HepG2 (cell line): ENCODE measurements around the gene SOCS1. TPM values are rescaled to one million over a fixed set of nuclear protein-coding genes. Genes with fewer than 3 reads are reported as not detected.

Experiments used
- ADNP ChIP-seq: sonication (generic); formaldehyde crosslinking; IDR thresholded peaks from 2 replicates; pipeline ENCODE4 v1.4.0; 2020; ENCODE audit warnings: missing genetic modification reagents
- FOXJ3 ChIP-seq: sonication (generic); formaldehyde crosslinking; IDR thresholded peaks from 2 replicates; pipeline ENCODE4 v1.4.0; 2020; ENCODE audit warnings: missing genetic modification reagents, mild to moderate bottlenecking, borderline replicate concordance
- FOXP4 ChIP-seq: sonication (generic); formaldehyde crosslinking; IDR thresholded peaks from 2 replicates; pipeline ENCODE4 v1.4.0; 2020; ENCODE audit warnings: missing genetic modification reagents
- GABPB1 ChIP-seq: IDR thresholded peaks from 2 replicates; pipeline ENCODE4 v1.6.1; 2016; ENCODE audit warnings: mild to moderate bottlenecking, missing genetic modification reagents, moderate library complexity, missing compliant biosample characterization
- SMARCE1 ChIP-seq: fragments of 450-650 bp; IDR thresholded peaks from 2 replicates; pipeline ENCODE4 v1.6.1; 2017; ENCODE audit warnings: borderline replicate concordance
- THAP7 ChIP-seq: sonication (generic); formaldehyde crosslinking; IDR thresholded peaks from 2 replicates; pipeline ENCODE4 v1.8.1; 2023; ENCODE audit warnings: mild to moderate bottlenecking, missing genetic modification reagents
- ZFX ChIP-seq: sonication (generic); formaldehyde crosslinking; IDR thresholded peaks from 2 replicates; pipeline ENCODE4 v1.4.0; 2020; ENCODE audit warnings: mild to moderate bottlenecking, low read depth, missing genetic modification reagents, moderate library complexity
- ZNF451 ChIP-seq: sonication (generic); formaldehyde crosslinking; IDR thresholded peaks from 2 replicates; pipeline ENCODE4 v1.5.0; 2020; ENCODE audit warnings: mild to moderate bottlenecking, missing genetic modification reagents
- ZNF598 ChIP-seq: sonication (generic); formaldehyde crosslinking; IDR thresholded peaks from 2 replicates; pipeline ENCODE4 v1.5.1; 2020; ENCODE audit warnings: mild to moderate bottlenecking, missing genetic modification reagents, borderline replicate concordance
- ZNF616 ChIP-seq: sonication (generic); formaldehyde crosslinking; IDR thresholded peaks from 2 replicates; pipeline ENCODE4 v1.5.0; 2020; ENCODE audit warnings: low read depth, mild to moderate bottlenecking, missing genetic modification reagents
- ZNF749 ChIP-seq: sonication (generic); formaldehyde crosslinking; IDR thresholded peaks from 2 replicates; pipeline ENCODE4 v1.8.0; 2022; ENCODE audit warnings: mild to moderate bottlenecking, missing genetic modification reagents, moderate library complexity, borderline replicate concordance
- ZNF770 ChIP-seq: sonication (generic); formaldehyde crosslinking; IDR thresholded peaks from 2 replicates; pipeline ENCODE4 v1.5.0; 2020; ENCODE audit warnings: mild to moderate bottlenecking, missing genetic modification reagents
- ZNF777 ChIP-seq: sonication (generic); formaldehyde crosslinking; IDR thresholded peaks from 2 replicates; pipeline ENCODE4 v1.4.0; 2020; ENCODE audit warnings: missing genetic modification reagents
- polyA plus RNA-seq, 8 experiments: library from polyadenylated mRNA; depleted of rRNA in 3 of 8; stranded (reverse) in 7 of 8; unstranded in 1 of 8; fragments of >200 nt; fragmentation: Illumina TruSeq in 4 of 8; extraction: Trizol in 4 of 8; gene quantifications; 2 replicates each; pipeline versions ENCODE4 v1.2.1 to v1.2.3, GENCODE V29; 2011 to 2016; ENCODE audit warnings: low read depth in 4 of 8, missing spikeins in 1 of 8, mixed read lengths in 1 of 8; ENCODE audit not compliant: insufficient read depth in 1 of 8
- total RNA-seq, 5 experiments: library from RNA; depleted of rRNA; stranded (reverse); fragments of >200 nt; fragmentation: Illumina TruSeq; extraction: Trizol; gene quantifications; 2 replicates each; pipeline ENCODE4 v1.2.3, GENCODE V29; 2016; ENCODE audit warnings: low read depth in 1 of 5
- TF ChIP-seq, protein P1 (sequence below): sonication (generic); formaldehyde crosslinking; conservative IDR thresholded peaks from 2 replicates; pipeline ENCODE4 v1.4.0; 2020; ENCODE audit warnings: missing genetic modification reagents
- TF ChIP-seq, protein P2 (sequence below): sonication (generic); formaldehyde crosslinking; IDR thresholded peaks from 2 replicates; pipeline ENCODE4 v1.5.1; 2020; ENCODE audit warnings: missing genetic modification reagents, mild to moderate bottlenecking, borderline replicate concordance

Gene SOCS1
- total and polyA plus RNA-seq, 2 of the 13 experiments (the other 11 are each of a cell fraction or from before 2014, with no cell fraction given), result 5.3 to 6.3 TPM

DNA sequence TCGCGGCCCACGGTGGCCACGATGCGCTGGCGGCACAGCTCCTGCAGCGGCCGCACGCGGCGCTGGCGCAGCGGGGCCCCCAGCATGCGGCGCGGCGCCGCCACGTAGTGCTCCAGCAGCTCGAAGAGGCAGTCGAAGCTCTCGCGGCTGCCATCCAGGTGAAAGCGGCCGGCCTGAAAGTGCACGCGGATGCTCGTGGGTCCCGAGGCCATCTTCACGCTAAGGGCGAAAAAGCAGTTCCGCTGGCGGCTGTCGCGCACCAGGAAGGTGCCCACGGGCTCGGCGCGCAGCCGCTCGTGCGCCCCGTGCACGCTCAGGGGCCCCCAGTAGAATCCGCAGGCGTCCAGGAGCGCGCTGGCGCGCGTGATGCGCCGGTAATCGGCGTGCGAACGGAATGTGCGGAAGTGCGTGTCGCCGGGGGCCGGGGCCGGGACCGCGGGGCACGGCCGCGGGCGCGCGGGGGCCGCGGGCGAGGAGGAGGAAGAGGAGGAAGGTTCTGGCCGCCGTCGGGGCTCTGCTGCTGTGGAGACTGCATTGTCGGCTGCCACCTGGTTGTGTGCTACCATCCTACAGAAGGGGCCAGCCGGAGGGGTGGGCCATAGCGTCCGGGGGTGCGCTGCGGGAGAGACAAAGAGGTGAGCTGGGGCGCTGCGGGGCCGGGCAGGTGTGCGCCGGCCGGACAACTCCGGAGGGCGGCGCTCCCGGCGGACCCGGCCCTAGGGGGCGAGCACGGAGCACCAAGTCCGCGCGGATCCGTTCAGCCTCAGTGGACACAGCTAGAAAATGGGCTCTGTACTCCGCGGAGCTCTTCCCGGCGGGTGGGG, 879 bp downstream of the SOCS1 start (continued):
- no peak; the same call in 1 of the 2 replicates for TF ChIP-seq ZFX
- TF ChIP-seq, protein P1, sequence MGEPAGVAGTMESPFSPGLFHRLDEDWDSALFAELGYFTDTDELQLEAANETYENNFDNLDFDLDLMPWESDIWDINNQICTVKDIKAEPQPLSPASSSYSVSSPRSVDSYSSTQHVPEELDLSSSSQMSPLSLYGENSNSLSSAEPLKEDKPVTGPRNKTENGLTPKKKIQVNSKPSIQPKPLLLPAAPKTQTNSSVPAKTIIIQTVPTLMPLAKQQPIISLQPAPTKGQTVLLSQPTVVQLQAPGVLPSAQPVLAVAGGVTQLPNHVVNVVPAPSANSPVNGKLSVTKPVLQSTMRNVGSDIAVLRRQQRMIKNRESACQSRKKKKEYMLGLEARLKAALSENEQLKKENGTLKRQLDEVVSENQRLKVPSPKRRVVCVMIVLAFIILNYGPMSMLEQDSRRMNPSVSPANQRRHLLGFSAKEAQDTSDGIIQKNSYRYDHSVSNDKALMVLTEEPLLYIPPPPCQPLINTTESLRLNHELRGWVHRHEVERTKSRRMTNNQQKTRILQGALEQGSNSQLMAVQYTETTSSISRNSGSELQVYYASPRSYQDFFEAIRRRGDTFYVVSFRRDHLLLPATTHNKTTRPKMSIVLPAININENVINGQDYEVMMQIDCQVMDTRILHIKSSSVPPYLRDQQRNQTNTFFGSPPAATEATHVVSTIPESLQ (CRISPR knock-in tag), result no peak
- peak; percentile 48; the same call in 1 of the 2 replicates for TF ChIP-seq ZNF777 (CRISPR knock-in tag)
- no peak for TF ChIP-seq FOXJ3 (CRISPR knock-in tag)
- 0 out of 2 replicates have a peak, but pooled peaks have one; percentile 10 for TF ChIP-seq GABPB1 (CRISPR knock-in tag)
- TF ChIP-seq ZNF770 (CRISPR knock-in tag), result no peak
- TF ChIP-seq ZNF616 (CRISPR knock-in tag), result peak; percentile 64; the same call in 1 of the 2 replicates
- no peak for TF ChIP-seq THAP7 (CRISPR knock-in tag)
- no peak for TF ChIP-seq FOXP4
- TF ChIP-seq ADNP (CRISPR knock-in tag), result 0 out of 2 replicates have a peak, but pooled peaks have one; percentile 6
- no peak; the same call in 1 of the 2 replicates for TF ChIP-seq ZNF598
- TF ChIP-seq ZNF749 (CRISPR knock-in tag), result 0 out of 2 replicates have a peak, but pooled peaks have one; percentile 27
- TF ChIP-seq, protein P2, sequence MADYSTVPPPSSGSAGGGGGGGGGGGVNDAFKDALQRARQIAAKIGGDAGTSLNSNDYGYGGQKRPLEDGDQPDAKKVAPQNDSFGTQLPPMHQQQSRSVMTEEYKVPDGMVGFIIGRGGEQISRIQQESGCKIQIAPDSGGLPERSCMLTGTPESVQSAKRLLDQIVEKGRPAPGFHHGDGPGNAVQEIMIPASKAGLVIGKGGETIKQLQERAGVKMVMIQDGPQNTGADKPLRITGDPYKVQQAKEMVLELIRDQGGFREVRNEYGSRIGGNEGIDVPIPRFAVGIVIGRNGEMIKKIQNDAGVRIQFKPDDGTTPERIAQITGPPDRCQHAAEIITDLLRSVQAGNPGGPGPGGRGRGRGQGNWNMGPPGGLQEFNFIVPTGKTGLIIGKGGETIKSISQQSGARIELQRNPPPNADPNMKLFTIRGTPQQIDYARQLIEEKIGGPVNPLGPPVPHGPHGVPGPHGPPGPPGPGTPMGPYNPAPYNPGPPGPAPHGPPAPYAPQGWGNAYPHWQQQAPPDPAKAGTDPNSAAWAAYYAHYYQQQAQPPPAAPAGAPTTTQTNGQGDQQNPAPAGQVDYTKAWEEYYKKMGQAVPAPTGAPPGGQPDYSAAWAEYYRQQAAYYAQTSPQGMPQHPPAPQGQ, result no peak
- TF ChIP-seq SMARCE1, result no peak
- no peak for TF ChIP-seq ZNF451 (CRISPR knock-in tag)
